Measurements from ENCODE around the gene MAF.

MAF gene

DNA sequence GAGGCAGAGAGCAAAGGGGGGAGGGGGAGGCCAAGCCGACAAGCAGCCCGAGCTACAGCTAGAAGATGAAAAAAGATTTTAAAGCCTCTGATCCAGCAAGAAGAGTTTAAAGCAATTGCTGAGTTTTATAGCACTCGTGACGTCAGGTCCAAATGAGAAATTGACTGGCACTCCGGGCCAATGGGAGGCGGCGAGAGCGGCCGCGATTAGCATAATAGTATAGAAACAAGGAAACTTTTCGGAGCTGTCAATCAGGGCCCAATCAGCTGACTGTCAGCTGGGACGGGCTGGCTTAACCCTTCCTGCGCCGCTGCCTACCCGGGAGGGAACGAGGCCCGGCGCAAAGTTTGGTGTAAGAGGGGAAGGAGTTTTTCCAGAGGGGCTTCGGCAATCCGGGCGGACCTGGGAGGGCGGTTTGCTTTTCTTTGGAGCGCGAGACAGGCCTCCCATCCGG is at the start of gene MAF:
Gene MAF (minus strand): TSS at position 100 of the 454 bp plus-strand sequence. CDS start 835 bp downstream, outside the sequence.
- DNase-seq (ENCODE audit: low spot score) = peak; percentile 65

DNA sequence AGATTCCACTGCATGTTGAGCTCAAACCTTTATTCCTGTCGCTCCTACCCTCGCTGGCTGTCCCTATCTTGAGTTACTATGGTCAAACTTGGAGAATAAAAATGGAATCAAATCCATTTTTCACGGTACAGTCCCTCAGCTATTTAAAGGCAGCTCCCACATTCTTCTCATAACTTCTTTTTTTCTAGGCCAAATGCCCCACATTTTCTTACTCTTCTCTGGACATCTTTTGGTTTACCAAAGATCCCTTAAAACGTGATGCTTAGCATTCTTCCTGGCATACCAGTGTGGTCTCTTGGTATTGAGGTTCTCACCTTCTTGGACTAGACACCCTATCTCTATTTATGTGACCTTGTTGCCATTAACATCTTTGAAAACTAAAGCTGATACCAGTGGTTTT is 48.3 kb upstream of the MAF start:
- DNase-seq (ENCODE audit: low spot score) = no peak

DNA sequence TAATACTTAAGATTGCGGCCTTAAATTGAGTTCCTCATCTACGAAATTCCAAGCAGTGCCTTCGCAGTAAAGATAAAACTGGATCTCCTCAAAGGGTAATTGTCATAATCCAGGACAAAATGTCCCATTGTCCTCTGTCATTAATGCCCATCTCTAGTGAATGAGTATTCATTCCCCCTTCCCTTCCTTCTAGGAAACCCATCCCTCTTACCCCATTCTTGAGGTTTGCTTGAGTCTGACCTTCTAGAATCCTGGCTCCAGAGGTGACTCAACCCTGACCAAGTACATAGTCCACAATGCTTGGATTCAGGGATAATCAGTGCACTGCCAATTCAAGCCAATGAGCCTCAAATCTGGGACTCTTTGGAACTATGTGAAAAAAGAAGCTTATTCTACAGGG is 47.0 kb upstream of the MAF start:
- no peak for DNase-seq (ENCODE audit: low spot score)

DNA sequence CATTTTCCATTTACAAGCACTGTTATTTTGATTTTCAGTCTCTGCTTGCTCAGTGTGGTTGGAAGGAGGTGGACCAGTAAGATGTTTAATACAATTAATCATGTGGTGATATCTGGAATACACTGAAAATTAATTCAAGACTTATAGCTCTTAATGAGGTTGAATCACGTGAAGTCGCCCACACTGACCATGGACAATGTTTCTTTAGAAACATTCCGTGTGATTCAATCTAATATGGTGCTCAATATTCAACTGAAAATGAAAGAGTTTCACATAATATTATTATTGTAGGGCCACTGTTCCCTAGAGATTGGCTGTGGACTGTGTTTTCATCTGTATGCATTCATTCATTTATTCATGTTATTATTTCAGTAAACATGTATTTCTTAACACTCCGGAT is 45.2 kb upstream of the MAF start:
- no peak for DNase-seq (ENCODE audit: low spot score)

DNA sequence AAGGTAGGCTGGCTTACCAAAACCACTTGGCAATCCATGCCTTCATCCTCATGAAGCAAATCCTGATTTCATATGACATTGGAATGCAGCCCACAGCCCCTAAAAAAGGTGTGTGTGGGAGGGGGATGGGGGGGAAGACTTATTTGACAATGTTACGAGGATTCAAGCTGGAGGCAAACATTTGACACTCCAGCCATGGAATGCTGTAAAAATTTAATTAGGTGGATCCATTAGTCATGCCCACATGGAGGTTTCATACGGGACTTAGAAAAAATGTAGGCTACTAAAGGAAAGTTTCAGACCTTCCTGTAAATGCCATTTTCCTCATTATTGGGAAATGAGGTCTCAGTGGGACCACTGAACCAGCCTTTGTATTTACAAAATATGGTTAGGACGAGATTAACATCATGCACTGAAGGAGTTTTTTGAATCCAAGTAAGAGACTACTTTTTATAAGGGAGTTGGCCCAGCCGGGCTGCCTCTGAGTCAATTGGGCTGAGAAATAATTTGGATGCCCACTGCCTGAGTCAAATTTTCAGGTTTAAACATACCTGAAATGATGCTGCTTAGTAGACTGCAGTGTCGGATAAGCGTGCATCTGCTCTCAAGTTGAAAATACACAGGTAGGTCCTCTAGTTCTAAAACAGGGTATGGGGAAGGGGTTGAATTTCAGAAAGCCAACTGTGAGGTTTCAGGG is 44.6 kb upstream of the MAF start:
- no peak for DNase-seq (ENCODE audit: low spot score)

DNA sequence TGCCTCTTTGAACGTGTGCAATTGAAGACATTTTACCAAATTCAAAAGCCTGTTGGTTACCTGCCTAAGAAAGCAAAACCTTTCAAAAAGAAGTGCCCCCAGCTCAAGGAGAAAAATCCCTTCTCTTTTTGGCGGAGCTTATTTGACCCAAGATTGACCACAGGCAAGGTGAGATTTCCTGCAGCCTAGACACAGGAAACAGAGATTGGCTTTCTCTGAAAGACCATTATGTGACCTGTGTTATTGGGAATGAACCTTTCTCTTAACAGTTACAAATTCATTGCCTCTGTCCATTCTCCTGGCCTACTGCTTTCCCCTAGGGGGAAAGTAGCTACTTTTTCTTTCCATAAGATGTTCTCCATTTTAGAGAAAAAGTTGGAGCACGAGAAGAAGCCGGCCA is 42.1 kb upstream of the MAF start:
- no peak for DNase-seq (ENCODE audit: low spot score)

DNA sequence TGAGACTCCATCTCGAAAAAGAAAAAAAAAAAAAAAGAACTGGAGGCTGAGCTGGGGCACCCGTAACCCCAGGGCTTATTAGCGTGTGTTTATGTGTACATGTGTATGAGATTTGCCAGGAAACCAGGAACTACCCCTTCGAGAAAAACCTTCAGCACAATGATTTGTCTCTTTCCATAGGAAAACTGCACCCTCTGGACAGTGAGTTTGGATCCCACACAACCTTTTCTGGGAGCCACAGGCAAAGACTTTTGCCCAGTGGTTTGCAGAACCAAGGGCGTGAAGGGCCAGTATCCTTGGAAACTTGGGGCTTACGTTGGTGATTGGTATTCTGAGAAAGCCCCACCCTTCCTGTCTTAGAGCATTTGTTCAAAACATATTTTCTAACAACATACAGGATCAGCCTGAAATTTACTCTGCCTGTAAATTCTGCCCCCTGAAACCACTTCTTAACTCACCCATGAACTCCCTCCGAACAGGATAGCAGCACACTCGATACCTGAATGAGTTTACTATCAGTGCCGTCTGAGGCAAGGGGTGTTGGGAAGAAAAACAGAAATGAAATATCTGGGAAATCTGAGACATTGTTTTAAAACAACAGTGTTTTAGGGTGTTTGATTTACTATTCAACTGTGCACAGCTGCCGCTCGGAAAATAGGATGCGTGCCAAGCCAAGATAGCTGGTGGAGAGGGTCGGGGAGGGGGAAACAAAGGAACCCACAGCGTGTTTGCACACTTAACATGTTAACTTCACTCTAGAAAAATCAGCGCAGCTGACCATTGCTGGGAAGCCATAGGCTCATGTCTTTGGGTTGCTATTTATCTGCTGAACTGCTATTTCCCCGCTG is 40.2 kb upstream of the MAF start:
- no peak for DNase-seq (ENCODE audit: low spot score)

DNA sequence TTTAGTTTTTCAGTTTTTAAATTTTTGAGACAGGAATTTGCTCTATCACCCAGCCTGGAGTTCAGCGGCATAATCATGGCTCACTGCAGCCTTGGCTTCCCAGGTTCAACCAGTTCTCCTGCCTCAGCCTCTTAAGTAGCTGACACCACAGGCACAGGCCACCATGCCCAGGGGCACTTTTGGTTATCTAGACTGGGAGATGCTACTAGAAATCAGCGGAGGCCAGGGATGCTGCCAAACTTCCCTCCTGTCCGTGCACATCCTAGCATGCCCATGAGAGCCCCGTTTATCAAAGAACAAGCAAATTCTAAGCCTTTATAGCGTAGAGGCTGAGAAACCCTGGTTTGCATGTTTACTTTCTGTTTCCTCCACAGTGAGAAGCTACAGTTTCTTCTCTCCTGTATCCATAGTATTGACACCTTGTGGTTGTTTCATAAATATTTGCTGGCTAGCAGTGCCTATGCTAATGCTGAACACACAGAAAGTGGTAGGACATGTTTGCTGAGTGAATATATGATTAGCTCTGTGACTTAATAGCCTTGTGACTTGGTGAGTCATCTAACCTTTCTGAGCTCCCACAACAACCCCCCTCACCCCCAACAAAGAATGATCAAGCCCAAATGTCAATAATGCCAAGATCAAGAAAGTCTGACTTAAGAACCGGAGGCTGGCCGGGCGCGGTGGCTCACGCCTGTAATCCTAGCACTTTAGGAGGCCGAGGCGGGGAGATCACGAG is 39.2 kb upstream of the MAF start:
- no peak for DNase-seq (ENCODE audit: low spot score)

DNA sequence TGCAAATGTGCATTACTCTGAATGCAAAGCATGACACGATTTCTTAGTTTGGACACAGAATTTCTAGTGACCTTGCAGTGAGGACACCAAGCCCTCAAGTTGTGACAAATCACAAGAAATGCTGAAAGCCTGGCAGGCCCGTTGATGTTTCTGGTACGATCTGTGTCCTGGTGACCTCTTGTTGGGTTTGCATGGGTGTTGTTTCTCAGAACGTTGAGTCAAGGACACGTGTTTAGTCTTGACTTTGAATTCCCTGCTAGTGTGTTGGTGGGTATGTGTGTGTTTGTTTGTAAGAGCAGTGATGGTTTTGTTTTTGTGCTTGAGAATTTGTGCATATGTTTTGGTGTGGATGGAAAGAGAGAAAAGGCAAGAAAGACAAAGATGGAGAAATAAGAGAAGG is 37.8 kb upstream of the MAF start:
- no peak for DNase-seq (ENCODE audit: low spot score)

DNA sequence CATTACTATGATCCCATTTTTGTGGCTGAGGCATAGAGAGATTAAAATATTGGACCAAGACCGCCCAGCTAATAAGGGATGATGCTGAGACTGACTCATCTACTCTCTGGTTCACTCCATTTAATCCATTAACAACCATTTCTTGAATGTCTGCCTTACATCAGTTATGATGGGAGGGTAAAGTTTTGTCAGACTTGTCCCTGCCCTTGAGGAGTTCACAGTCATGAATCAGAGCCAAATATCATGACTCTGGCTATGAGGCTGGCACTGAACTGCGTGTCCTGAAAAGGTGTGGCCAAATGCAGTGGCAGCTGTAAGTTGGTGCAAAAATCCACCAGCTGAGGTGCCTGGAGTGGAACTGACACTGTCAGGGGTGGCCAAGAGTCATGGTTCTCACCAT is 35.0 kb upstream of the MAF start:
- no peak for DNase-seq (ENCODE audit: low spot score)

DNA sequence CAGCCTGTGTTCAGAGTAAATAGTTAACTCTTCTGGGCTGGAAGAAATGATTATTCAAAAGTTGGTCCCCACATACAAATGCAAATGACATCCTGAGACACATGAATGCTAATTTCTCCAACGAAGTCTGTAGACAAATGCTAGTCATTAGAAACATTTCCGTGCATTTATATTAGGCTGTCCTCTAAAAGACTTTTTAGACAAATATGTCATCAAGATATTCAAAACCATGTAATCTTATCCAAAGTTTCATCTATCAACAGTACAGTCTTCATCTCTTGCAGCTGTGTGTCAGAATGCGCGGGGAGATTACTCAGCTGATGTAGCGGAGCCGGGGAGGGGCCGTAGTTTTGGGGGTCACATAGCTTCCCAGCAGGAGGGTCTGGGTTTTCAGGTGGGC is 33.8 kb upstream of the MAF start:
- DNase-seq (ENCODE audit: low spot score) = no peak

DNA sequence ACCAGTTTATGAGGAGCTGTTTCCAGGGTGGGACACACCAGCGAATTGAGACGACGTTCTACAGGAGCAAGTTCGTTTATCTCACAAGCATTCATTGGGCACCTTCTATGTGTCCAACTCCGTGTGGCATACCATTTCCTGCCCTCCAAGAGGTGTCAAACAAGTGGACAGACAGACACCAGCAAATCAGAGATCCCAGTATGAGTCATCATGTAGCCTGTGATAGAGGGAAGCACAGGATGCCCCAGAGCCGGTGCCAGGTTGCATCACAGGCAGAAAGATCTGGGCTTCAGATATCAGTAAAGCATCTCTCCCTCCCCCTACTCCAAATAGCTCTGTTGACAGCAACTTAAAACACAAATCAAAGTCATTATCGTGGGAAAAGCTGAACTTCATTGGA is 31.8 kb upstream of the MAF start:
- no peak for DNase-seq (ENCODE audit: low spot score)

DNA sequence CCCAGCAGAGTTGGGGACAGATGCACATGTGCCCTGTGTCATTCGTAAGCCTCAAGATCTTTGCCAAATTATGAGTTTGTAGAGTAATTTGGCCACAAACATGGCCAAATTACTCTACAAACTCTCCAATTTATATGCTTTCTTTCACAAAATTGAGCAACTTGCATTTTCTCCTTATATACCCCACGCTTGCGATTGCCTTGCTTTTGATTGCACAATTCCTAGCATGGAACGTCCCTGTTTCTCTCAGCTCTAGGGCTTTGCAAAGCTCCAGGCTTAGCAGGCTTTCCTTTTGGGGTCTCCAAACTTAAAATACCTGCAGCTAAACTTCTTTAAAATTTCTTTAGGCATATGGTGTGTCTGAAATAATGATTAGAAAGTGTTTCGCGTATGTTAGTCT is 28.5 kb upstream of the MAF start:
- no peak for DNase-seq (ENCODE audit: low spot score)

DNA sequence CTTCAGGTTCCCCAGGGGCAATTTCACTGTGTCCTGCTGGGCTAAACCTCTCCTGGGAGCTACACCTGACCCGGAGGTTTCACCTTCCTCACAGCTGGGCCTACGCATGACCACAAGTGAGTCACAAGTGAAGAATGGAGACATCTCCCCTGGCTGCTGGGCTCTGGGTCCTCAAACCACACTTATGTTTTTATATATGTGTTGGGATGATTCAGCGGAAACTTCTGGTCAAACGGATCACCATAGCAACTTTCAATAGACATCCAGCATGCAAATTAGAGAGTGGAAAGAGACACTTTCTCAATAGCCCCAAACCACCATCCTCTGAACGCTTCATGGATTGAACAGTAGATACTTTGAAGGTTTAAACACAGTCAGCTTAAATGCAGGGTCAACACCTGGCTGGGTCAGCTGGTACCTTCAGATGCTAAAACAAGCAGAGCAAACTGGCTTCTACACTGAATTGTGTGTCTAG is 28.0 kb upstream of the MAF start:
- no peak for DNase-seq (ENCODE audit: low spot score)

DNA sequence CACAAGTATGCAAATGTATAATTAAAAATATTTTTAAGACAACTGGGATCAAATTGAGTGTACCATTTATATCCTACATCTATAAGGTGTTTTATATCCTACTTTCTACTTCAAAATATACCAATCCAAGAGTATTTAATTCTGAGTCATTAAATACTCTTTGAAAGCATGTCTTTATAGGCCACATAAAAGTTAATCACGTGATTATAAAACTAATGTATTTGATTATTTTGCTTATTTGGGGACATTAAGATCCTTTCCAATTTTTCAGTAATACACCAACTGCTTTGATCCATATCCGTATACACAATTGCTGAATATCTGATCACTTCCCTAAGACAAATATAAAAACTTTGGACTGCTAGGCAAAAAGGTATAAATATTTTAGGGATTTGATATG is 26.6 kb upstream of the MAF start:
- no peak for DNase-seq (ENCODE audit: low spot score)

DNA sequence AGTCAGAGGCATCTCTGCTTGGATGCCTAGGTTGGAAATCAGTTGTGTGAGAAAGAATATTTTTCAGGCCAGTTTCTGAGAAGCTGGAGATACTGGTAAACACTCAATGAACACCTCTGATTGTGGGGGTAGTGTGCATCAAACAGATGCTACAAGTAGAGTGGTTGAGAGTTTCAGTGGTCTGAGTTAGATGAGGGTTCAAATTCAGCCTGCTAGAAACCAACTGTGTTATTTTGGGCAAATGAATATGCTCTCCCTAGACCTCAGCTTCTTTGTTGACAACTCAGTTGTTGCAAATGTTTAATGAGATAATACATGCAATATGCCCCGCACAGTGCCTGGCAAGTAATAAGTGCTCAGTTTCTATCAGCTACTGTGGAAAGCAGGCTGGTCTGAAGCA is 25.2 kb upstream of the MAF start:
- no peak for DNase-seq (ENCODE audit: low spot score)

DNA sequence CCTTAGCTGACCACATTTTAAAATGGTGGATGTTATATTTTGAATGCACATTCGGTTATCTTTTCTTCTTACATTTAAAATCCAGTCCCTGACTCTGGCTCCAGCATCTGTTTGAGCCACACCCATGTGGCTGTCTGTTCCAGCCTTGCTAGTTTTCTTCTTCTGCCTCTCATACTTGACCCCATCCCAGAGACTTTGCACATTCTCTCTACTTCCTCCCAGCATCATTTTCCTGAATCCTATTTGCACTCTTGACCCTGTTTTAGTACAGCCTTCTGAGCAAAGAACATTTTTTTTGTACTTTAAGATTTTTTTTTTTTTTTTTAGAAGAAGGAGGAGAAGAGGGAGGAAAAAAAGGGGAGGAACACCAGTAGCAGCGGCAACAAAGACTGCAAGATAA is 23.3 kb upstream of the MAF start:
- no peak for DNase-seq (ENCODE audit: low spot score)

DNA sequence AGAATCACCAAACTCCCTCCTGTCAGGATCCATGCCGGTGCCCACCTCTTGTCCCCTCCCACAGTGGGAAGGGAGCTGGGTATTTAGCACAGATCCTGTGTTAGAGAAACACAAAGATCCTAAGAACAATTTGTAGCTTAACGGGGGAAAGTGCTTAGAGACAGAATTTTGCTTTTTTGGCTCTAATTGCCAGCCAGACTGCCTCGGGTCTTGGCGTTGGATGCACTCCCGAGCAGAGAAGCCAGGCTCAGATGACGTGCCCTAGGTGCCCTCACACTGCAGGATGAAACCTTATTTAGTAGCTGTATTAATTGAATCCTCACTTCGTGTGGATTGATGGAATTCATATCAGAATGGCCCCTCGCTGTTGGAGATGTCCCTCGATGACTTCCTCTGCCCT is 22.5 kb upstream of the MAF start:
- no peak for DNase-seq (ENCODE audit: low spot score)

DNA sequence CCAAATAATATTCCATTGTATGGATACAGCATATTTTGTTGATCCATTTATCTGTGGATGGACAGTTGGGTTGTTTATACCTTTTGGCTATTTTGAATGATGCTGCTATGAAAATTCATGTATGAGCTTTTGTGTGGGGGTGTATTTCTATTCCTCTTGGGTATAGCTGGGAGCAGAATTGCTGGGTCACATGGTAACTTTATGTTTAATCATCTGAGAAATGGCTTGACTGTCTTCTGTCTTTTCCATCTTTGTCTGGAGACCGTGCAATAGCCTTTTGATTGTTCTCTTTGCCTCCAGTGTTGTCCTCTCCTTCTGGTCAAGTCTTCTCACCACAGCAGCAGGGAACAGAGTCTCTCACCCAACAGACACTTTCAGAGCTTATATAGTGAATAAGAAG is 20.5 kb upstream of the MAF start:
- DNase-seq (ENCODE audit: low spot score) = no peak

DNA sequence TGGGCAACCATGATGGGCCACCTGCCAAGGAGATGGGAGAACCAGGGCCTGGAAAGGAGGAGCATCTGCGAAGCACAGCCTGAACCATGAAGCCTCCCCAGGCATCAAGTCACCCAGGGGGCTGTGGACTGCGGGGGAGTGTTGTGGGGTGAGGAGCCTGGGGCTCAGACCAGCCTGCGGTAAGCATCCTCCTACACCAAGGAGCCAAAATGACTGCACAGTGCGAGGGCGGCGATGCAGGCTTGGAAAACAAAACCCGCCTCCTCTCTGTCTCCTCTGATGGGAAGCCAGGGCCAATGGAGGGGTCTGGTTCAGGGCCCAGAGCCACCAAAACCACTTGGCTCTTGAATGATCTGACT is 18.1 kb upstream of the MAF start:
- DNase-seq (ENCODE audit: low spot score) = no peak

DNA sequence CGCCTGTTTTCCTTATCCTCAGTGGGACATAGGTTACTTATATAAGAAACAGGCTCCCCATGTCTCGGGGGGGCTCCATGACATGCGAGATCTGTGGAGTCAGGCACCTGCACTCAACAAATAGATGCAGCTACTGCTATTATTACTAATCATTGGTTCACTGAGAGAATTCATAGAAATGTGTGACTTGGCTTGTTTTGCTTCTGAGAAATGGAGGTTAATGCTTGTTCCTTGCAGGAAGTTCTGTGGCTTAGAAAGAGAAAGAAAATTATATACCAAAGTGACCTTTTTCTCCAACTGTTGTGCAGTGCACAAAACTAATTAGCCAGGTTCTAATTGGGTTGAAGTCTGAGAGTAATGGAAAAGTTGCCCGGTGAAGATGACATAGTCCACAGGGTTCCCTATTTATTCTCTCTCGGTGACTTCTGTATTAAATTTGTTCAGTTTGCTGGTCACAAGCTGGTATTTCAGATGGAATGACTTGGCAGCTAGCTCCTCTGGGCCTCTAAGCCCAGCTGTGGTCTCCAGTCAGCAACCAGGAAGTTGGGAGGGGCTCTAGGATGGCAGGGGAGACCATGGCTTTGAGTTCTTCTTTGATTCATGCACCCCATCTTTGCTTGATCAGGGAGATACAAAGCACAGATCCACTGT is 17.6 kb upstream of the MAF start:
- no peak for DNase-seq (ENCODE audit: low spot score)

DNA sequence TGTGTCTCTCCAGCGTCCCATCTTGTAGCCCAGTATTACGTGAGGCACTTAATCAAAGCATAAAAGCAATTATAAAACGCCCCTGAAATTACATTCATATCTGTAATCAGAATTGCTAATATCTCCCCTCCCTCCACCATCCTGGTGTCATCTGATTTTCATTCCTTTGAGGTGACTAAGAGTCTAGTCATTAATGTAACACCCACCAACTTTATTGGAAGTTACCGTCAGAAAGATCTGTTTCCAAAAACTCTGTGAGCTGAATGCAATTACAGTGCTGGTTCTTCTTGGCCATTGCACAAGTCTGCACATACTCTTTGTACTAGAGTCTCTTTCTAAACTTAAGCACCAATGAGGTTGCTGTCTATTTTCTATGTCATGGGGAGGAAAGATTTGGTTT is 12.5 kb upstream of the MAF start:
- DNase-seq (ENCODE audit: low spot score) = no peak
